ENCODE measurements around the gene SGSM1. TPM values are rescaled to one million over a fixed set of nuclear protein-coding genes. Genes with fewer than 3 reads are reported as not detected.

The SGSM1 gene
- total and polyA plus RNA-seq, 8 donors: 2.0 to 5.3 (median 4.3) TPM

- peak overlapping the region; percentile 52 to 58 for H3K27ac ChIP-seq
Observed at GRCh38 chr22:24893341-24894070, 87.5 kb downstream of the SGSM1 start.

GRCh38 chr22:24894220-24894975 is 88.4 kb downstream of the SGSM1 start:
- Histone ChIP-seq H3K27me3 (no peaks in the 10 kb centered on the region), H3K4me3 (no peak overlapping the region), H3K36me3 (no peaks in the 10 kb centered on the region), H3K4me1 (peaks cover 6 to 7% of the 10 kb centered on the region in 2 donors), H3K27ac (peak overlapping the region; percentile 52 to 58), H3K9me3 (no peaks in the 10 kb centered on the region)
- peak; percentile 91 for ATAC-seq
- intact Hi-C loops (cut with DNase I): no loop called here
- peak; percentile 29 to 85 (median 79) for DNase-seq
- TF ChIP-seq CTCF (IDR thresholded peaks at IDR 0.05): no peak

More at GRCh38 chr22:24893341-24894070, 87.5 kb downstream of the SGSM1 start:
- intact Hi-C loops (cut with DNase I): no loop called here
- no peak for DNase-seq
- no peak for TF ChIP-seq CTCF (IDR thresholded peaks at IDR 0.05)
- no peak for ATAC-seq
- H3K36me3 ChIP-seq: no peaks in the 10 kb centered on the region
- H3K4me3 ChIP-seq: no peak overlapping the region
- H3K4me1 ChIP-seq: peaks cover 6 to 7% of the 10 kb centered on the region in 2 donors
- no peaks in the 10 kb centered on the region for H3K9me3 ChIP-seq
- H3K27me3 ChIP-seq: no peaks in the 10 kb centered on the region

- intact Hi-C loops (cut with DNase I): no loop called here
- ATAC-seq (peak; percentile 78), DNase-seq (peak; percentile 37 to 80 (median 72))
- H3K4me3 ChIP-seq: no peak overlapping the region
- no peaks in the 10 kb centered on the region for H3K9me3 ChIP-seq
- no peaks in the 10 kb centered on the region for H3K36me3 ChIP-seq
- no peak for TF ChIP-seq CTCF (IDR thresholded peaks at IDR 0.05)
- H3K27ac ChIP-seq: peak overlapping the region; percentile 52 to 58
- peaks cover 6 to 7% of the 10 kb centered on the region in 2 donors for H3K4me1 ChIP-seq
- no peaks in the 10 kb centered on the region for H3K27me3 ChIP-seq
Observed at GRCh38 chr22:24894998-24895397, 89.0 kb downstream of the SGSM1 start.

GRCh38 chr22:24901448-24901847 is 95.4 kb downstream of the SGSM1 start:
- intact Hi-C loops (cut with DNase I): no loop called here
- ATAC-seq: no peak

More at GRCh38 chr22:24901448-24901847, 95.4 kb downstream of the SGSM1 start:
- Histone ChIP-seq H3K4me3 (no peak overlapping the region), H3K9me3 (peaks cover 0 to 17% of the 10 kb centered on the region in 2 donors), H3K4me1 (no peaks in the 10 kb centered on the region), H3K27ac (no peak overlapping the region), H3K27me3 (no peaks in the 10 kb centered on the region), H3K36me3 (peaks cover 0 to 7% of the 10 kb centered on the region in 2 donors)
- TF ChIP-seq CTCF (IDR thresholded peaks at IDR 0.05): no peak
- no peak for DNase-seq
